GM19372 (cell line): ENCODE data around the gene TNFRSF11A.

Experiments
- ATAC-seq: cut with Tn5 transposase; IDR thresholded peaks from one replicate; pipeline ENCODE4 v1.9.1; 2021; ENCODE audit warnings: mild to moderate bottlenecking, low read depth, moderate library complexity; ENCODE audit not compliant: unreplicated experiment

Gene TNFRSF11A

GRCh38 chr18:62407660-62408059 lies 82.5 kb downstream of the TNFRSF11A start:
- no peak for ATAC-seq

DNA sequence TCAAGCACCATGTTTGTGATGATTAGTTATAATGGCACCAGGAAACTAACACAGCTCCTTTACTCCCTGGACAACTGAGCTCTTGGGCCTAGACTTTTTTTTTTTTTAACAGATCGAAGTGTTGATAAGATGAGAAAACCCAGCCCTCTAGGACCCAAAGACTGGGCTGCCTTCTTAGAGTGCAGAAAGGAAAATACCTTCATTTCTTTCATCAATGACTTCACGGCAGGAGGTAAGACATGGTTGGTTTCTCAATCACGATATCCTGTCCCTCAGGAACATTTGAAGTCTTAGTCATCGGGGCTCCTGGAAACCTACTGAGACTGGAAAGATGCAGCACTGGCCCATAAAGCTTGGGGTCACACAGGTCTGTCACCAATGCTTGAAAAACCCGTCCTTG lies 84.7 kb downstream of the TNFRSF11A start:
- ATAC-seq, result no peak

- no peak for ATAC-seq
These were observed 87.3 kb downstream of the TNFRSF11A start for GRCh38 chr18:62412231-62412979.

DNA sequence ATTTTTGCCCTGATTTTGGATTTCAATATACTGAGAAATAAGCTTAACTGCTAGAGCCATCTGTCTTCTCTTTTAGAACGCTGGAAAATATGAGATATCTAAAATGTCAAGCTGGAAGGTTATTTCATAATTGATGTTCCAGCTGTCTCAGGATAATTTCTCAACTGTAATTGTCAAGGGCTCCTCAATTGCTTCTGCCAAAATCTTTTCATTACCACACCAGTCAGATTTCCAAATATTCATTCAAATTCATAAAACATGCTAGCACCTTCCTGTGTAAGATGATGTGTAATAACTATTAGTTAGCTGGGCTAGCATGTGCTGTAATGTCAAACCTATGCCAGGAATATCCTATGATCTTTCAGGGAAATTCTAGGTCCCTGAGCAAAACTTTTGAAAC lies 88.1 kb downstream of the TNFRSF11A start:
- no peak for ATAC-seq

GRCh38 chr18:62418258-62418657 lies 93.1 kb downstream of the TNFRSF11A start:
- no peak for ATAC-seq

- no peak for ATAC-seq
These were observed 95.0 kb downstream of the TNFRSF11A start for GRCh38 chr18:62420151-62420512.

GRCh38 chr18:62420513-62421209 lies 95.6 kb downstream of the TNFRSF11A start:
- peak; percentile 92 for ATAC-seq

- no peak for ATAC-seq
These were observed 100.5 kb downstream of the TNFRSF11A start for GRCh38 chr18:62425465-62426190.

- ATAC-seq, result no peak
These were observed 101.0 kb downstream of the TNFRSF11A start for GRCh38 chr18:62426191-62426488.

- ATAC-seq, result no peak
These were observed 107.1 kb downstream of the TNFRSF11A start for GRCh38 chr18:62432176-62432575.

DNA sequence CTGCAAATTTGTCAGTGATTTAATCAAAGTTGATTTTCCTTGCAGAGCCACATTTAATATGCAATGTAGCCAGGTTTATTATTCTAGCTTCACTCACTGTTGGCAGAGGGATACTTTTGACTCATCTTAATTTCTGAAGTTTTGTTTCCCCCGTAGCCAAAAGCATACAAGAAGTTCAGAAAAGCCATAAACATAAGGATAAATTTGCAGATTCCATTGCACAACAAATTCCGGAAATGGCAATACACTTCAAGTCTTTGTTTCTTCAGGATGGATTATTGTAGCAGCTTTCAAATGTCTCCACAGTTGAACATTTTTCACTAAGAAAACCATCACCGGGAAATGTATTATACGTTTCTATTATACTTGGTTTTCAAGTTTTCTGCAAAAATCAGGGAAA lies 109.7 kb downstream of the TNFRSF11A start:
- ATAC-seq, result no peak

GRCh38 chr18:62435435-62436031 lies 110.4 kb downstream of the TNFRSF11A start:
- ATAC-seq, result no peak

DNA sequence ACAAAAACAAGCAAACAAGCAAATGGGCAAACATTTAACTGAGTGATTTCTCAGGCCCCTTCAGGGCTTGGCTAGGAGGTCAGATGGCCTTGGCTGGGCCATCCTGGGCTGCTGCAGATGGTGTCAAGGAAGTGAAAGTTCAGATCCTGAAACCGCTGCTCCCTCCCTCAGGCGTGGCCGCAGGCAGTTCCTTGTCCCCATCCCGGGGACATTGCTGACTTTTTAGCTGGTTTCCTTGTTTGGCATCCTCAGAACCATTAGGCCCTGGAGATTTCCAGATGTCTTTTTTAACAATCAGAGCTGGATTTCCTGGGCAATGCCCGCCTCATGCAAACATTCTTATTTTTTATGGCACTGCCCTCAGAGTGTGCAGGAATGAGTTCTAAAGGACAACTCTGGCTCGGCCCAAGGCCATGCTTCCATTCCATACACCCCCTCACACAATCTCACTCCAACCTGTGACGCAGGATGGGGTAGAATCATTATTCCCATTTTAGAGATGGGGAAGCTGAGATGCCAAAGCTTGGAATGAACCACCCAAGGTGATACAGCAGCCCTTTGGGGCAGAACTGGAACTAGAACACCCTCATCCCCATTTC lies 111.6 kb downstream of the TNFRSF11A start:
- ATAC-seq, result no peak

DNA sequence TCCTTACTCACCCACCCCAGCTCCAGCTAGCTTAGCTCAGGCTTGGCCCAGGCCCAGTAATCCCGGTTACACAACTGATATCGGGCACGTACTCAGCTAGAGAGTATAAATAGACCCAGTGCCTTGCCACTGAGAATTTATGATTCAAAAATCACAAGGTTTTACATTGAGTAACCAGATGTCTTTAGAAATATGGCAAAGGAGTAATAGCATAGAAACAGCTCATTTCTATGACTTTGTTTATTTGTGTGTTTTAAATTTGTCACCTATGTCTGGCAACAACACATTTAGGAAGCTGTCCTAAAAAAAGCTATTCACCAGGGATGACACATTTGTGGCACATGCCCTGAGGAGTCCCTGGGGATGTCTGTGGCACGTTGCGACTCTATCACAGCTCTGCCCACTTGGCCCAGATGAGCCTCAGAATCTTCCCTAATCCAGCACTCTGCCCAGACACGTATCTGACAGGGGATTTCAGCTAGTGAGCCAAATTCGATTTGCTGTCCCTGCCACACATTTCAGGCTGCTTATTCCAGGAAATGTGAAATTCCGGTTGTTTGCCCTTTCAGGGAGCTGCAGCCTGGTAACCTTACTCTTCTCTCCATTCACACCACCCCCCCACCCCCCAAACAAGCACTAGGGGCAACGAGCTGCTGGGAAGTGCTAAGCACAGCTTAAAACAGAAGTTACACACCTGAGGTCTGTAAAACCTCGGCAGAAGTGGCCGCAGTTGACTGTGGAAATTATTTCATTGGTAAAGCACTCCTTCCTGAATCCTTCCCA lies 112.3 kb downstream of the TNFRSF11A start:
- ATAC-seq, result no peak

GRCh38 chr18:62438018-62438329 lies 112.9 kb downstream of the TNFRSF11A start:
- ATAC-seq, result no peak

DNA sequence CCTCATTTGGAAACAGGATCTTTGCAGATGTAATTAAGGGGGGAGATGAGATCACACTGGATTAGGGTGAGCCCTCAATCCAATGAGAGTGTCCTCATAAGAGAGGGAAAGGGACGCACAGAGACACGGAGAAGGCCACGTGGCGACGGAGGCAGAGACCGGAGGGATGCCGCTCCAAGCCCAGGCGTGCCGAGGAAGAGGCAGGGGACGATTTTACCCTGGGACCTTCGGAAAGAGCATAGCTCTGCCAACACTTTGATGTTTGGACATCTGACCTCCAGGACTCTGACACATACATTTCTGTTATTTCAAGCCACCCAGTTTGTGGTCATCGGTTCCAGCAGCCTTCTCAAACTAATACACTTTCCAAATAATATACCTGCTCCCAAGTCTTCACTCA lies 113.3 kb downstream of the TNFRSF11A start:
- no peak for ATAC-seq

- no peak for ATAC-seq
These were observed 113.8 kb downstream of the TNFRSF11A start for GRCh38 chr18:62438866-62439265.
